ENCODE measurements around the gene STAC3.
"Not testable (repeated sequence)": the region's sequence is repeated elsewhere in the genome, so short reads cannot be mapped to it uniquely, and the experiment has no call there.

STAC3 gene

GRCh38 chr12:57250956-57251355, at the start of gene STAC3:
TSS of gene STAC3 (minus strand) at chr12:57251187. CDS start at chr12:57249636, 1,551 bp downstream.
- DNase-seq = no peak

GRCh38 chr12:57299514-57300016, 48.6 kb upstream of the STAC3 start:
- no peak for DNase-seq

GRCh38 chr12:57296291-57296690, 45.3 kb upstream of the STAC3 start:
- no peak for DNase-seq

- DNase-seq = not testable (repeated sequence)
Observed at GRCh38 chr12:57282073-57282472, 31.1 kb upstream of the STAC3 start.

- no peak for DNase-seq
Observed at GRCh38 chr12:57280211-57281062, 29.4 kb upstream of the STAC3 start.

- no peak for DNase-seq
Observed at GRCh38 chr12:57278465-57279381, 27.7 kb upstream of the STAC3 start.

- DNase-seq = no peak
Observed at GRCh38 chr12:57276935-57277563, 26.1 kb upstream of the STAC3 start.

GRCh38 chr12:57276233-57276632, 25.2 kb upstream of the STAC3 start:
- DNase-seq = not testable (repeated sequence)

- DNase-seq = no peak
Observed at GRCh38 chr12:57273516-57273915, 22.5 kb upstream of the STAC3 start.

- DNase-seq = no peak
Observed at GRCh38 chr12:57272337-57273151, 21.6 kb upstream of the STAC3 start.

- no peak for DNase-seq
Observed at GRCh38 chr12:57270966-57271470, 20.0 kb upstream of the STAC3 start.

- DNase-seq = no peak
Observed at GRCh38 chr12:57268264-57268663, 17.3 kb upstream of the STAC3 start.

GRCh38 chr12:57266681-57267080, 15.7 kb upstream of the STAC3 start:
- DNase-seq = no peak

- no peak for DNase-seq
Observed at GRCh38 chr12:57263096-57263495, 12.1 kb upstream of the STAC3 start.

- no peak for DNase-seq
Observed at GRCh38 chr12:57262126-57262822, 11.3 kb upstream of the STAC3 start.

GRCh38 chr12:57261428-57261865, 10.5 kb upstream of the STAC3 start:
- DNase-seq = no peak

GRCh38 chr12:57260366-57260765, 9.4 kb upstream of the STAC3 start:
- no peak for DNase-seq

GRCh38 chr12:57258977-57259970, 8.3 kb upstream of the STAC3 start:
- no peak for DNase-seq

GRCh38 chr12:57255916-57256315, 4.9 kb upstream of the STAC3 start:
- no peak for DNase-seq

All from midbrain (tissue), 1 donor.